Activated naive CD4-positive, alpha-beta T cell treated with anti-CD3 and anti-CD28 coated beads, Interleukin-2, amount 50 U/mL, for 24 hours (primary cell): Measurements from ENCODE around the gene TF.
A peak's percentile ranks its signal among the peaks of the same experiment; 100 is the strongest.

ENCODE experiments used
- H3K27ac Mint-ChIP-seq: one replicate; pipeline ENCODE4 v1.8.0; 2021; ENCODE audit warnings: mild to moderate bottlenecking, mixed read lengths
- H3K27me3 Mint-ChIP-seq: one replicate; pipeline ENCODE4 v1.8.0; 2021; ENCODE audit warnings: mixed read lengths
- H3K36me3 Mint-ChIP-seq: one replicate; pipeline ENCODE4 v1.8.0; 2021; ENCODE audit warnings: mixed read lengths
- H3K4me1 Mint-ChIP-seq: one replicate; pipeline ENCODE4 v1.8.0; 2021; ENCODE audit warnings: mixed read lengths
- H3K4me3 Mint-ChIP-seq: one replicate; pipeline ENCODE4 v1.8.0; 2021; ENCODE audit warnings: mild to moderate bottlenecking, mixed read lengths
- H3K9me3 Mint-ChIP-seq: one replicate; pipeline ENCODE4 v1.8.0; 2021; ENCODE audit warnings: mixed read lengths

TF gene

GRCh38 chr3:133733226-133733625, 13.0 kb upstream of the TF start:
- Mint-ChIP-seq H3K27ac (no peak overlapping the region), H3K9me3 (peaks cover 8% of the 10 kb centered on the region), H3K4me1 (no peaks in the 10 kb centered on the region), H3K4me3 (no peak overlapping the region), H3K27me3 (peaks cover 16% of the 10 kb centered on the region), H3K36me3 (peaks cover 5% of the 10 kb centered on the region)

- Mint-ChIP-seq H3K27me3 (peaks cover 16% of the 10 kb centered on the region), H3K27ac (no peak overlapping the region), H3K4me3 (no peak overlapping the region), H3K9me3 (peaks cover 8% of the 10 kb centered on the region), H3K36me3 (peaks cover 5% of the 10 kb centered on the region), H3K4me1 (no peaks in the 10 kb centered on the region)
Measured at GRCh38 chr3:133734305-133734704, 11.9 kb upstream of the TF start.

- Mint-ChIP-seq H3K27me3 (peaks cover 16% of the 10 kb centered on the region), H3K4me3 (no peak overlapping the region), H3K9me3 (no peaks in the 10 kb centered on the region), H3K4me1 (peaks cover 4% of the 10 kb centered on the region), H3K27ac (no peak overlapping the region), H3K36me3 (peaks cover 1% of the 10 kb centered on the region)
Measured at GRCh38 chr3:133742351-133743091, 3.7 kb upstream of the TF start.

GRCh38 chr3:133744241-133744640, 2.0 kb upstream of the TF start:
- H3K9me3 Mint-ChIP-seq = no peaks in the 10 kb centered on the region
- peaks cover 1% of the 10 kb centered on the region for H3K36me3 Mint-ChIP-seq
- peaks cover 17% of the 10 kb centered on the region for H3K27me3 Mint-ChIP-seq
- H3K27ac Mint-ChIP-seq = no peak overlapping the region
- no peak overlapping the region for H3K4me3 Mint-ChIP-seq
- peaks cover 4% of the 10 kb centered on the region for H3K4me1 Mint-ChIP-seq

- H3K27me3 Mint-ChIP-seq = peaks cover 21% of the 10 kb centered on the region
- H3K27ac Mint-ChIP-seq = no peak overlapping the region
- peaks cover 1% of the 10 kb centered on the region for H3K36me3 Mint-ChIP-seq
- no peak overlapping the region for H3K4me3 Mint-ChIP-seq
- peaks cover 4% of the 10 kb centered on the region for H3K4me1 Mint-ChIP-seq
- no peaks in the 10 kb centered on the region for H3K9me3 Mint-ChIP-seq
Measured at GRCh38 chr3:133745108-133745507, 1.1 kb upstream of the TF start.

- H3K27me3 Mint-ChIP-seq = peaks cover 21% of the 10 kb centered on the region
Measured at GRCh38 chr3:133746712-133747066, 496 bp downstream of the TF start.

GRCh38 chr3:133747373-133747772, 1.2 kb downstream of the TF start:
- H3K27ac Mint-ChIP-seq = no peak overlapping the region
- H3K9me3 Mint-ChIP-seq = no peaks in the 10 kb centered on the region
- no peaks in the 10 kb centered on the region for H3K36me3 Mint-ChIP-seq
- peaks cover 4% of the 10 kb centered on the region for H3K4me1 Mint-ChIP-seq
- H3K4me3 Mint-ChIP-seq = no peak overlapping the region
- peaks cover 18% of the 10 kb centered on the region for H3K27me3 Mint-ChIP-seq

More at GRCh38 chr3:133746712-133747066, 496 bp downstream of the TF start:
- peaks cover 1% of the 10 kb centered on the region for H3K36me3 Mint-ChIP-seq
- no peaks in the 10 kb centered on the region for H3K9me3 Mint-ChIP-seq
- H3K4me1 Mint-ChIP-seq = peaks cover 4% of the 10 kb centered on the region
- H3K27ac Mint-ChIP-seq = no peak overlapping the region
- no peak overlapping the region for H3K4me3 Mint-ChIP-seq

GRCh38 chr3:133747907-133748639, 1.9 kb downstream of the TF start:
- Mint-ChIP-seq H3K36me3 (no peaks in the 10 kb centered on the region), H3K9me3 (no peaks in the 10 kb centered on the region), H3K4me3 (no peak overlapping the region), H3K4me1 (peaks cover 4% of the 10 kb centered on the region), H3K27ac (no peak overlapping the region), H3K27me3 (peaks cover 18% of the 10 kb centered on the region)

GRCh38 chr3:133749427-133750258, 3.5 kb downstream of the TF start:
- Mint-ChIP-seq H3K9me3 (no peaks in the 10 kb centered on the region), H3K27ac (peak overlapping the region; percentile 32), H3K36me3 (no peaks in the 10 kb centered on the region), H3K4me1 (peaks cover 4% of the 10 kb centered on the region), H3K4me3 (no peak overlapping the region), H3K27me3 (peaks cover 15% of the 10 kb centered on the region)

- peaks cover 15% of the 10 kb centered on the region for H3K27me3 Mint-ChIP-seq
Measured at GRCh38 chr3:133750259-133750656, 4.1 kb downstream of the TF start.

GRCh38 chr3:133753107-133753778, 7.0 kb downstream of the TF start:
- H3K27me3 Mint-ChIP-seq = peaks cover 10% of the 10 kb centered on the region
- no peak overlapping the region for H3K27ac Mint-ChIP-seq
- no peaks in the 10 kb centered on the region for H3K36me3 Mint-ChIP-seq
- no peaks in the 10 kb centered on the region for H3K4me1 Mint-ChIP-seq
- H3K9me3 Mint-ChIP-seq = no peaks in the 10 kb centered on the region
- H3K4me3 Mint-ChIP-seq = no peak overlapping the region

More at GRCh38 chr3:133750259-133750656, 4.1 kb downstream of the TF start:
- no peak overlapping the region for H3K4me3 Mint-ChIP-seq
- H3K4me1 Mint-ChIP-seq = peaks cover 4% of the 10 kb centered on the region
- H3K36me3 Mint-ChIP-seq = no peaks in the 10 kb centered on the region
- H3K9me3 Mint-ChIP-seq = no peaks in the 10 kb centered on the region
- H3K27ac Mint-ChIP-seq = no peak overlapping the region

- H3K27ac Mint-ChIP-seq = no peak overlapping the region
- H3K27me3 Mint-ChIP-seq = peaks cover 13% of the 10 kb centered on the region
- no peak overlapping the region for H3K4me3 Mint-ChIP-seq
- H3K9me3 Mint-ChIP-seq = no peaks in the 10 kb centered on the region
- H3K4me1 Mint-ChIP-seq = no peaks in the 10 kb centered on the region
- no peaks in the 10 kb centered on the region for H3K36me3 Mint-ChIP-seq
Measured at GRCh38 chr3:133753779-133754164, 7.6 kb downstream of the TF start.

- H3K27ac Mint-ChIP-seq = no peak overlapping the region
- H3K4me3 Mint-ChIP-seq = no peak overlapping the region
- no peaks in the 10 kb centered on the region for H3K36me3 Mint-ChIP-seq
- H3K27me3 Mint-ChIP-seq = peaks cover 12% of the 10 kb centered on the region
- H3K4me1 Mint-ChIP-seq = no peaks in the 10 kb centered on the region
- no peaks in the 10 kb centered on the region for H3K9me3 Mint-ChIP-seq
Measured at GRCh38 chr3:133754455-133754854, 8.3 kb downstream of the TF start.

- Mint-ChIP-seq H3K36me3 (no peaks in the 10 kb centered on the region), H3K4me1 (no peaks in the 10 kb centered on the region), H3K9me3 (no peaks in the 10 kb centered on the region), H3K4me3 (no peak overlapping the region), H3K27ac (no peak overlapping the region), H3K27me3 (peaks cover 10% of the 10 kb centered on the region)
Measured at GRCh38 chr3:133754973-133755828, 9.0 kb downstream of the TF start.
